GM18505 (cell line): ENCODE measurements around the gene SMO.

Source experiments
- ATAC-seq: cut with Tn5 transposase; IDR thresholded peaks from one replicate; pipeline ENCODE4 v1.9.1; 2021; ENCODE audit not compliant: unreplicated experiment
- POLR2A ChIP-seq: IDR thresholded peaks from 4 replicates; pipeline ENCODE4 v1.6.1; 2011; ENCODE audit warnings: borderline replicate concordance; ENCODE audit not compliant: insufficient read depth, insufficient read length; ENCODE audit errors: extremely low read depth

The SMO gene

GRCh38 chr7:129256221-129256620 lies 67.8 kb downstream of the SMO start:
- no peak for TF ChIP-seq POLR2A
- no peak for ATAC-seq

GRCh38 chr7:129257168-129257567 lies 68.7 kb downstream of the SMO start:
- ATAC-seq: no peak
- no peak for TF ChIP-seq POLR2A

- no peak for ATAC-seq
- no peak for TF ChIP-seq POLR2A
Measured at GRCh38 chr7:129258649-129259389, 70.4 kb downstream of the SMO start.

GRCh38 chr7:129262324-129262723 lies 73.9 kb downstream of the SMO start:
- no peak for ATAC-seq

More at GRCh38 chr7:129262324-129262723, 73.9 kb downstream of the SMO start:
- no peak for TF ChIP-seq POLR2A
